EH (cell line): ENCODE data around the gene SLC37A2.
"Not testable (repeated sequence)": the region's sequence is repeated elsewhere in the genome, so short reads cannot be mapped to it uniquely, and the experiment has no call there.

Source experiments
- DNase-seq: peaks from one replicate; pipeline ENCODE4 v3.0.0-alpha.2; 2015; ENCODE audit warnings: low read depth

SLC37A2 gene

GRCh38 chr11:125062931-125063428 lies at the start of gene SLC37A2:
Gene SLC37A2 (plus strand): TSS chr11:125063305. CDS start chr11:125063368, 63 bp downstream.
- DNase-seq, result peak; percentile 76

GRCh38 chr11:125016413-125016812 lies 46.7 kb upstream of the SLC37A2 start:
- DNase-seq, result no peak

GRCh38 chr11:125020342-125020741 lies 42.8 kb upstream of the SLC37A2 start:
- no peak for DNase-seq

GRCh38 chr11:125022551-125022950 lies 40.6 kb upstream of the SLC37A2 start:
- no peak for DNase-seq

- DNase-seq, result no peak
Measured at GRCh38 chr11:125025968-125026367, 37.1 kb upstream of the SLC37A2 start.

GRCh38 chr11:125029431-125029830 lies 33.7 kb upstream of the SLC37A2 start:
- not testable (repeated sequence) for DNase-seq

- DNase-seq, result peak; percentile 88
Measured at GRCh38 chr11:125036933-125037332, 26.2 kb upstream of the SLC37A2 start.

- no peak for DNase-seq
Measured at GRCh38 chr11:125049164-125049792, 13.8 kb upstream of the SLC37A2 start.

GRCh38 chr11:125052047-125052446 lies 11.1 kb upstream of the SLC37A2 start:
- no peak for DNase-seq

GRCh38 chr11:125053167-125053566 lies 9.9 kb upstream of the SLC37A2 start:
- no peak for DNase-seq

- DNase-seq, result no peak
Measured at GRCh38 chr11:125055107-125055715, 7.9 kb upstream of the SLC37A2 start.

- DNase-seq, result not testable (repeated sequence)
Measured at GRCh38 chr11:125056111-125056510, 7.0 kb upstream of the SLC37A2 start.

GRCh38 chr11:125056931-125057692 lies 6.0 kb upstream of the SLC37A2 start:
- no peak for DNase-seq

GRCh38 chr11:125057693-125058016 lies 5.5 kb upstream of the SLC37A2 start:
- DNase-seq, result no peak

- no peak for DNase-seq
Measured at GRCh38 chr11:125061281-125061680, 1.8 kb upstream of the SLC37A2 start.

GRCh38 chr11:125062218-125062930 lies 731 bp upstream of the SLC37A2 start:
- peak; percentile 7 for DNase-seq

GRCh38 chr11:125063429-125064043 lies 431 bp downstream of the SLC37A2 start:
- DNase-seq, result peak; percentile 13

- DNase-seq, result no peak
Measured at GRCh38 chr11:125064070-125064469, 965 bp downstream of the SLC37A2 start.

- DNase-seq, result no peak
Measured at GRCh38 chr11:125068368-125068767, 5.3 kb downstream of the SLC37A2 start.

GRCh38 chr11:125069008-125069407 lies 5.9 kb downstream of the SLC37A2 start:
- no peak for DNase-seq

GRCh38 chr11:125069796-125070195 lies 6.7 kb downstream of the SLC37A2 start:
- DNase-seq, result peak; percentile 62

- DNase-seq, result peak; percentile 61
Measured at GRCh38 chr11:125070699-125071254, 7.7 kb downstream of the SLC37A2 start.
